HG03159 (cell line): ENCODE measurements around the gene SUGP1.

Source experiments
- ATAC-seq: cut with Tn5 transposase; IDR thresholded peaks from one replicate; pipeline ENCODE4 v1.9.1; 2021; ENCODE audit warnings: mild to moderate bottlenecking, moderate library complexity; ENCODE audit not compliant: unreplicated experiment

SUGP1 gene

GRCh38 chr19:19342086-19343015 lies 22.0 kb upstream of the SUGP1 start:
- no peak for ATAC-seq

GRCh38 chr19:19341026-19341425 lies 20.7 kb upstream of the SUGP1 start:
- no peak for ATAC-seq

GRCh38 chr19:19338082-19338481 lies 17.8 kb upstream of the SUGP1 start:
- ATAC-seq = no peak

- no peak for ATAC-seq
Observed at GRCh38 chr19:19337120-19337519, 16.8 kb upstream of the SUGP1 start.

- no peak for ATAC-seq
Observed at GRCh38 chr19:19336597-19336996, 16.3 kb upstream of the SUGP1 start.

GRCh38 chr19:19335408-19336158 lies 15.3 kb upstream of the SUGP1 start:
- ATAC-seq = no peak

GRCh38 chr19:19334989-19335344 lies 14.7 kb upstream of the SUGP1 start:
- ATAC-seq = no peak

GRCh38 chr19:19334063-19334988 lies 14.0 kb upstream of the SUGP1 start:
- ATAC-seq = no peak

GRCh38 chr19:19329126-19329525 lies 8.8 kb upstream of the SUGP1 start:
- no peak for ATAC-seq

- no peak for ATAC-seq
Observed at GRCh38 chr19:19327672-19328071, 7.4 kb upstream of the SUGP1 start.

GRCh38 chr19:19324059-19324770 lies 3.9 kb upstream of the SUGP1 start:
- no peak for ATAC-seq

GRCh38 chr19:19321141-19321577 lies 850 bp upstream of the SUGP1 start:
- no peak for ATAC-seq

- ATAC-seq = no peak
Observed at GRCh38 chr19:19319732-19320360, 463 bp downstream of the SUGP1 start.

GRCh38 chr19:19316082-19316481 lies 4.2 kb downstream of the SUGP1 start:
- ATAC-seq = no peak

GRCh38 chr19:19315444-19315843 lies 4.9 kb downstream of the SUGP1 start:
- ATAC-seq = no peak

GRCh38 chr19:19308373-19308772 lies 11.9 kb downstream of the SUGP1 start:
- ATAC-seq = no peak

- no peak for ATAC-seq
Observed at GRCh38 chr19:19306191-19306590, 14.1 kb downstream of the SUGP1 start.

GRCh38 chr19:19305696-19306095 lies 14.6 kb downstream of the SUGP1 start:
- no peak for ATAC-seq

GRCh38 chr19:19305066-19305465 lies 15.2 kb downstream of the SUGP1 start:
- ATAC-seq = no peak
